Measurements from ENCODE around the gene FDXR. TPM values are rescaled to one million over a fixed set of nuclear protein-coding genes. Genes with fewer than 3 reads are reported as not detected.

FDXR gene
- total RNA-seq, 1 experiment from 2014 or later: 18.2 TPM

GRCh38 chr17:74900208-74900607 is 27.4 kb upstream of the FDXR start:
- H2AFZ ChIP-seq: no peak overlapping the region
- no peaks in the 10 kb centered on the region for H3K79me2 ChIP-seq (ENCODE audit: low read depth)
- DNase-seq: no peak
- H3K4me3 ChIP-seq: no peak overlapping the region
- CTCF ChIA-PET: no interaction called here
- H3F3A ChIP-seq (ENCODE audit: insufficient read depth, low read depth): no peaks in the 10 kb centered on the region
- BruUV-seq (replicated peaks): no TSS peak
- POLR2A ChIA-PET (ENCODE audit: unreplicated experiment): no interaction called here
- no peaks in the 10 kb centered on the region for H3K9me3 ChIP-seq (ENCODE audit: insufficient read depth, low read depth)
- no peaks in the 10 kb centered on the region for H4K20me1 ChIP-seq (ENCODE audit: insufficient read depth)
- H3K4me1 ChIP-seq (replicated peaks; ENCODE audit: insufficient read depth): no peaks in the 10 kb centered on the region
- H3K27ac ChIP-seq: no peak overlapping the region
- H3K4me2 ChIP-seq: no peak overlapping the region
- H3K27me3 ChIP-seq (ENCODE audit: insufficient read depth, low read depth): peaks cover 33% of the 10 kb centered on the region
- H3K36me3 ChIP-seq (ENCODE audit: low read depth): no peaks in the 10 kb centered on the region
- H3K9me2 ChIP-seq (ENCODE audit: insufficient read depth): no peaks in the 10 kb centered on the region
- intact Hi-C loops (cut with micrococcal nuclease; ENCODE audit: unreplicated experiment): no loop called here
- TF ChIP-seq EZH2 (IDR thresholded peaks at IDR 0.05; ENCODE audit: low read depth): no peak

DNA sequence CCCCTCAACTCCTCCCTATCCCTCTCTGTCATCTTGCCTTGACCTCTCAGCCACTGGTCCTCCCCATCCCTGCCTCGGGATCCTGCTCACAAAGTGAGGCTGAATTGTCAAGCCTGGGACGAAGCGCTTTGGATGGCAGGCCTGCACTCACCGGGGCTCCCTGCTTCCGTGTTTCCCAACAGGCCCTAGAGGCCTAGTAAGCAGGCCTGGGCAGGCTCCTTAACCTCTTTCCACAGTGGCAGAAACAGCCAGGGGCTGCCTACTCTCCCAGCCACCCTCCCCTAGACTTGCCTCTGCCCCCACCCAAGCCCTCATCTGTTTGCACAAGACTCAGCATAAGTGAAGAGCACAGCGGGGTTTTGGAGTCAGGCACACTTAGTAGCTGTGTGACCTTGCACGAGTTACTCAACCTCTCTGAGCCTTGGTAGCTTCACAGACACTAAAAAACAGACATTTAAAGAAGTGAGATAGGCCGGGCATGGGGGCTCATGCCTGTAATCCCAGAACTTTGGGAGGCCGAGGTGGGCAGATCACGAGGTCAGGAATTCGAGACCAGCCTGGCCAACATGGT is 25.7 kb upstream of the FDXR start:
- H3K27me3 ChIP-seq (ENCODE audit: insufficient read depth, low read depth): peaks cover 46% of the 10 kb centered on the region
- TF ChIP-seq CTCF (conservative IDR thresholded peaks at IDR 0.05): no peak
- TF ChIP-seq EZH2 (IDR thresholded peaks at IDR 0.05; ENCODE audit: low read depth): no peak
- H3K27ac ChIP-seq: no peak overlapping the region
- POLR2A ChIA-PET (ENCODE audit: unreplicated experiment): interaction anchor here (0.5 kb wide), 2 partner anchors 25 to 977 kb away, joined by 4 to 6 read pairs; no protein-coding TSS in a partner anchor
- H3K4me3 ChIP-seq: no peak overlapping the region
- BruUV-seq (replicated peaks): no TSS peak
- intact Hi-C loops (cut with micrococcal nuclease; ENCODE audit: unreplicated experiment): no loop called here
- no peaks in the 10 kb centered on the region for H3K79me2 ChIP-seq (ENCODE audit: low read depth)
- H3K4me1 ChIP-seq (replicated peaks; ENCODE audit: insufficient read depth): no peaks in the 10 kb centered on the region
- CTCF ChIA-PET: interaction anchor here (0.6 kb wide), 1 partner anchor 229 kb away, joined by 3 read pairs; no protein-coding TSS in a partner anchor
- H3K9me2 ChIP-seq (ENCODE audit: insufficient read depth): no peaks in the 10 kb centered on the region
- no peak overlapping the region for H3K4me2 ChIP-seq
- no peaks in the 10 kb centered on the region for H4K20me1 ChIP-seq (ENCODE audit: insufficient read depth)
- H3K9me3 ChIP-seq (ENCODE audit: insufficient read depth, low read depth): no peaks in the 10 kb centered on the region
- no peak for DNase-seq
- H3K36me3 ChIP-seq (ENCODE audit: low read depth): no peaks in the 10 kb centered on the region
- H2AFZ ChIP-seq: no peak overlapping the region
- no peaks in the 10 kb centered on the region for H3F3A ChIP-seq (ENCODE audit: insufficient read depth, low read depth)

GRCh38 chr17:74893936-74894671 is 21.3 kb upstream of the FDXR start:
- no peaks in the 10 kb centered on the region for H3K9me2 ChIP-seq (ENCODE audit: insufficient read depth)
- H3K4me1 ChIP-seq (replicated peaks; ENCODE audit: insufficient read depth): no peaks in the 10 kb centered on the region
- BruUV-seq (replicated peaks): no TSS peak
- H3K36me3 ChIP-seq (ENCODE audit: low read depth): no peaks in the 10 kb centered on the region
- DNase-seq: no peak
- intact Hi-C loops (cut with micrococcal nuclease; ENCODE audit: unreplicated experiment): no loop called here
- no peaks in the 10 kb centered on the region for H3K9me3 ChIP-seq (ENCODE audit: insufficient read depth, low read depth)
- no peaks in the 10 kb centered on the region for H3K79me2 ChIP-seq (ENCODE audit: low read depth)
- ChIA-PET POLR2A (ENCODE audit: unreplicated experiment) (no interaction called here), CTCF (no interaction called here)
- H3K4me3 ChIP-seq: no peak overlapping the region
- peaks cover 37% of the 10 kb centered on the region for H3K27me3 ChIP-seq (ENCODE audit: insufficient read depth, low read depth)
- H3K4me2 ChIP-seq: no peak overlapping the region
- no peak overlapping the region for H2AFZ ChIP-seq
- no peaks in the 10 kb centered on the region for H4K20me1 ChIP-seq (ENCODE audit: insufficient read depth)
- H3F3A ChIP-seq (ENCODE audit: insufficient read depth, low read depth): no peaks in the 10 kb centered on the region
- TF ChIP-seq CTCF (conservative IDR thresholded peaks at IDR 0.05) (no peak), EZH2 (IDR thresholded peaks at IDR 0.05; ENCODE audit: low read depth) (no peak)
- H3K27ac ChIP-seq: no peak overlapping the region

All from PC-9 (cell line).